HFFc6 (cell line): ENCODE measurements around the gene ARL5C. TPM values are rescaled to one million over a fixed set of nuclear protein-coding genes. Genes with fewer than 3 reads are reported as not detected.

Experiments
- DNase-seq: peaks from one replicate; pipeline ENCODE4 v3.0.0-alpha.2; 2018
- H3K27ac Mint-ChIP-seq: 2 replicates; pipeline ENCODE4 v1.8.0; 2020; ENCODE audit warnings: mild to moderate bottlenecking, mixed read lengths
- H3K27me3 Mint-ChIP-seq: 2 replicates; pipeline ENCODE4 v1.8.0; 2021; ENCODE audit warnings: mild to moderate bottlenecking, moderate library complexity, mixed read lengths; ENCODE audit not compliant: insufficient read depth
- H3K36me3 Mint-ChIP-seq: 2 replicates; pipeline ENCODE4 v1.8.0; 2021; ENCODE audit warnings: low read depth, mixed read lengths
- H3K4me1 Mint-ChIP-seq: 2 replicates; pipeline ENCODE4 v1.8.0; 2020; ENCODE audit warnings: low read depth, mixed read lengths
- H3K4me3 Mint-ChIP-seq: 2 replicates; pipeline ENCODE4 v1.8.0; 2020; ENCODE audit warnings: mild to moderate bottlenecking, moderate library complexity, mixed read lengths
- H3K9me3 Mint-ChIP-seq: 2 replicates; pipeline ENCODE4 v1.8.0; 2020; ENCODE audit warnings: mild to moderate bottlenecking, mixed read lengths
- total RNA-seq, 6 experiments: library from RNA; stranded (reverse); fragmentation: NEBNext Ultra II Directional; extraction: Animal tissue kit (Norgen Biotek cat#: 25700); gene quantifications; 2 replicates in 1 of 6; 3 replicates in 5 of 6; pipeline ENCODE4 v1.2.3, GENCODE V29; 2021
- TF ChIP-seq, protein P1 (sequence below): fragments of 200-600 bp; sonication (generic); IDR thresholded peaks from 2 replicates; pipeline ENCODE4 v1.5.0; 2021; ENCODE audit warnings: antibody characterized with exemption, mild to moderate bottlenecking

The ARL5C gene
- total RNA-seq, 6 experiments from 2014 or later = not detected

DNA sequence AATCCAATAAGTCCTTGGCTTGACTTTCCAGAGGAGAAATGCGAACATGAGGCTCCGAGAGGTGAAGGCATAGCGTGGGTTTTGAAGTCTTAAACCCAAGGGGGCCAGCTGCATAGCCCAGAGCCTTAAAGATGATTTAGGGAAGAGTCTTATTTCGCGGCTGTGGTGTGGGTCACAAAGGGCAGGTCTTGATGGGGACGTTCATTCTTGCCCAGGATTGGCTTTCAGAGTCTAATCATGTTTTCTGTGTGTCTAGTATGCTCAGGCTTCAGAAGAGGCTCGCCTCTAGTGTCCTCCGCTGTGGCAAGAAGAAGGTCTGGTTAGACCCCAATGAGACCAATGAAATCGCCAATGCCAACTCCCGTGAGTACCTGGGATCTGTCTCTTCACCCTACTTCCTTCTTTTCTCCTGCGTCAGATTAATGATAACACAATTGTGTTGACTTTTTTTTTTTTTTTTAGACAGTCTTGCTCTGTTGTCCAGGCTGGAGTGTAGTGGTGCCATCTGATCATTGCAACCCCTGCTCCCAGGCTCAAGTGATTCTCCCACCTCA is 35.1 kb upstream of the ARL5C start:
- Mint-ChIP-seq H3K4me1 (peaks cover 44% of the 10 kb centered on the region), H3K27me3 (peaks cover 3% of the 10 kb centered on the region; the same call in 1 of the 2 replicates), H3K27ac (peak overlapping the region; percentile 99), H3K4me3 (peak overlapping the region; percentile 97), H3K36me3 (peaks cover 39% of the 10 kb centered on the region), H3K9me3 (no peaks in the 10 kb centered on the region)
- TF ChIP-seq, protein P1, sequence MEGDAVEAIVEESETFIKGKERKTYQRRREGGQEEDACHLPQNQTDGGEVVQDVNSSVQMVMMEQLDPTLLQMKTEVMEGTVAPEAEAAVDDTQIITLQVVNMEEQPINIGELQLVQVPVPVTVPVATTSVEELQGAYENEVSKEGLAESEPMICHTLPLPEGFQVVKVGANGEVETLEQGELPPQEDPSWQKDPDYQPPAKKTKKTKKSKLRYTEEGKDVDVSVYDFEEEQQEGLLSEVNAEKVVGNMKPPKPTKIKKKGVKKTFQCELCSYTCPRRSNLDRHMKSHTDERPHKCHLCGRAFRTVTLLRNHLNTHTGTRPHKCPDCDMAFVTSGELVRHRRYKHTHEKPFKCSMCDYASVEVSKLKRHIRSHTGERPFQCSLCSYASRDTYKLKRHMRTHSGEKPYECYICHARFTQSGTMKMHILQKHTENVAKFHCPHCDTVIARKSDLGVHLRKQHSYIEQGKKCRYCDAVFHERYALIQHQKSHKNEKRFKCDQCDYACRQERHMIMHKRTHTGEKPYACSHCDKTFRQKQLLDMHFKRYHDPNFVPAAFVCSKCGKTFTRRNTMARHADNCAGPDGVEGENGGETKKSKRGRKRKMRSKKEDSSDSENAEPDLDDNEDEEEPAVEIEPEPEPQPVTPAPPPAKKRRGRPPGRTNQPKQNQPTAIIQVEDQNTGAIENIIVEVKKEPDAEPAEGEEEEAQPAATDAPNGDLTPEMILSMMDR = no peak
- DNase-seq = no peak

DNA sequence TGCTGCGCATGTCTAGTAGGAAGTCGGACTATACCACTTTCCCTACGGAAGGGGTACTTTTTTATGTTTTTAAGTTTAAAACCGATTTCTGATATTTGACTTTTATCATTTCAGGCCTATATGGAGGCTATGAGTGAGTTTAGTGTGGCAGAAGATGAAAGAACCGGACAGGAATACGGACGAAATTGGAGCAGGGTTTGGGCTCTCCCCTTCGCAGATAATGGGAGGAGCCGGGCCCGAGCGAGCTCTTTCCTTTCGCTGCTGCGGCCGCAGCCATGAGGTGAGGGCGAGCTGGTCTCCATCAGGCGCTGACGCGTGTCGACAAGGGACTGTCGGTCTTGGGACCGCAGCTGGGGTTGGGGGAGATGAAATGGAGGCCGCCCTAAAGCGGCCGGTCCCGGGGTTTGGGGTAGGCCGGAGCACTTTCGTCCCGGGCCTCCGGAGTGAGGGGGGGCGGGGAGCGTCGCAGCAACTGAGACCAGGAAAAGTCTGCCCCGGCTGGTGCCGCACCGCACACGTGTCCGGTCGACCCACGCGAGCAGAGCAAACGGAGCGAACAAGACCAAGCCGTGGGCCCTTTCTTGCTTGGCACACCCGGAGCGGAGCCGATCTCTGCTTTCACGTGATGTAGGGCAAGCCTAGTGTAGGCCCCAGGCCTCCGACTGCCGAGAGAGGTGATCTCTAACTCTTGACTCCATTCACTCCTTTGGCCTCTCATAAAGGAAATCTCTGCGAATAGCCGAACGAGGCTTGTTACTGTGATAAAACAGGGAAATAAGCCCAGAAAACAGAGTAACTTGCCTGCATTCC is 34.3 kb upstream of the ARL5C start, which contains the start of gene RPL19:
TSS of gene RPL19 (plus strand) at position 214 of the 810 bp plus-strand sequence. CDS start at position 276, 62 bp downstream.
- no peaks in the 10 kb centered on the region for H3K9me3 Mint-ChIP-seq
- H3K27ac Mint-ChIP-seq = peak within 1 kb of the TSS; percentile 99
- H3K4me1 Mint-ChIP-seq = peaks cover 50% of the 10 kb centered on the region
- H3K27me3 Mint-ChIP-seq = peaks cover 3% of the 10 kb centered on the region; the same call in 1 of the 2 replicates
- peak within 1 kb of the TSS; percentile 97 for H3K4me3 Mint-ChIP-seq
- TF ChIP-seq, protein P1 = no peak
- peaks cover 39% of the 10 kb centered on the region for H3K36me3 Mint-ChIP-seq
- DNase-seq = no peak

DNA sequence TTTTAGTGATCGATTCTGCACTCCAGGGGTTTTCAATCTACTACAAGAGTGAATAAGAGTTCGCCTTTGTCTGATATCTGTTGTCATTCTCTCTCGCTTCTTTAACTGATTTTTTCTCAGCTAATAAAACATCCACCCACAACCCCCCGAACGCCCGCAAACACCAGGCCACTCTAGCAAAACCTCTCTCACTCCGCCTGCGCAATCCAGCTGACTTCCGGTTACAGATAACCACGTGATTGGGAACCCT is 33.8 kb upstream of the ARL5C start:
- no peaks in the 10 kb centered on the region for H3K9me3 Mint-ChIP-seq
- TF ChIP-seq, protein P1 = no peak
- DNase-seq = peak; percentile 92
- peak overlapping the region; percentile 99 for H3K27ac Mint-ChIP-seq
- peaks cover 3% of the 10 kb centered on the region; the same call in 1 of the 2 replicates for H3K27me3 Mint-ChIP-seq
- H3K36me3 Mint-ChIP-seq = peaks cover 39% of the 10 kb centered on the region
- peaks cover 55% of the 10 kb centered on the region for H3K4me1 Mint-ChIP-seq
- H3K4me3 Mint-ChIP-seq = peak overlapping the region; percentile 97

DNA sequence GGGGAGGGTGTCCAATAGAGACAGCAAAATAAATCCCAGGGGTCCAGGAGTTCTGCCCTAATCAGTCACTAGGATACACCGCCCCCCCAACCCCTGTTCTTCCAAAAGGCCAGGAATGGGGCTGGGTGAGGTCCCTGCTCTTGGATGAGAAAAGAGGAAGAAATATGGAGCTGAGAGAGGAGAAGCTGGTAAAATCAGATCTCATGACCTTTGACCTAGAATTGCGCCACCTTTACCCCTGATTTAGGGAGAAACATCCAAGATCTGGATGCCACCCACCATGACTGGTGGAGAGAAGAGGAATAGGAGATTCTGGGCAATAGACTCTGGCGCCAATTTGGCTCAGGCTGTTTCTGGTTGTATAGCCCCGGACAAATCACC is 32.2 kb upstream of the ARL5C start:
- DNase-seq = no peak
- Mint-ChIP-seq H3K4me3 (peak overlapping the region; percentile 89), H3K27ac (peak overlapping the region; percentile 49), H3K27me3 (peaks cover 1% of the 10 kb centered on the region), H3K4me1 (peaks cover 66% of the 10 kb centered on the region), H3K36me3 (peaks cover 37% of the 10 kb centered on the region), H3K9me3 (no peaks in the 10 kb centered on the region)
- TF ChIP-seq, protein P1 = no peak

DNA sequence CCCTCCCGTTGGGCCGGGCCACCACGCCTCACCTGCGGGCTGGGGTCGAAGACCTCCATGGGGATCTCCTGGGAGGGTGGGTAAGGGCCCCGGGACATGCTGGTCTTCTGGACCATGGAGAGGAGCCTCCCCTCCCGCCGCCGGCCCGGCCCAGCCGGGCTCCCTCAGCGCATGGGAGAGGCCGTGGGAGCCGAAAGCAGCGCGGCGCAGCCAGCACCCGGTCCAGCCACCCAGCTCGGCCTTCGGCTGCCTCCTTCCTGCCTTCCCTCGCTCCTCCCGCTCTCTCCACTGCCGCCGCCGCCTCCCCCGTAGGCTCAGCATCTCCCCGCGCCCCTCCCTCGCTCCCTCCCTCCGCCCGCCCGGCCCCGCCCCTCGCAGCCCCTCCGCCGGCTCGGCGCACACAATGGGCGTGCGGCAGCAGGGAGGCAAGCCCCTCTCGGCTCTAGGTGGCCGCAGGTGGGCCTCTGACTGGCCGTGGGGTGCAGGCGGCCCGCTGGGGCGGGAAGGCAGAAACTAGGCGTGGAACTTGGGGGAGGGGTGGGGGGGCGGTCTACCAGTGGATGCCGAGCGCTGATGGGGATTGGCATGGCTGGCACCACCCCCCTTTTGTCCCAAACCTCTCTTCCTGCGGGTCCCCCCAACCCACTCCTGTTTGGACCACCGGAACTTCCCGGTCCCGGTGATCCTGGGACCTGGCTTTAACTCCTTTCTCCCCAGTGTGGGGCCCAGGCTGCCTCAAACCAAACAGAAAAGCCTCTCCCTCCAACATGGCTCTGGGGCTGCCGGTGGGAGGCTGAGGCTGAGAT is 31.6 kb upstream of the ARL5C start, which contains the start of gene CACNB1:
TSS of gene CACNB1 (minus strand) at position 290 of the 806 bp plus-strand sequence. CDS start at position 116, 174 bp downstream.
- Mint-ChIP-seq H3K9me3 (no peaks in the 10 kb centered on the region), H3K27me3 (peaks cover 1% of the 10 kb centered on the region), H3K4me3 (peak within 1 kb of the TSS; percentile 89), H3K27ac (peak within 1 kb of the TSS; percentile 52), H3K4me1 (peaks cover 61% of the 10 kb centered on the region), H3K36me3 (peaks cover 33% of the 10 kb centered on the region)
- TF ChIP-seq, protein P1 = no peak
- peak; percentile 70 for DNase-seq
